Choroid plexus epithelial cell (primary cell): ENCODE measurements around the gene PRF1.

ENCODE experiments used
- DNase-seq: peaks from one replicate; pipeline ENCODE4 v3.0.0-alpha.2; 2010; ENCODE audit warnings: low read depth
- H3K4me3 ChIP-seq: 2 replicates; pipeline ENCODE4 v1.5.1; 2011; ENCODE audit warnings: low read depth, mild to moderate bottlenecking, control low read depth, low read length, moderate library complexity
- CTCF ChIP-seq: conservative IDR thresholded peaks from 2 replicates; pipeline ENCODE4 v1.5.1; 2011; ENCODE audit warnings: low read depth, mild to moderate bottlenecking, control low read depth, inconsistent platforms, low read length, moderate library complexity

The PRF1 gene

DNA sequence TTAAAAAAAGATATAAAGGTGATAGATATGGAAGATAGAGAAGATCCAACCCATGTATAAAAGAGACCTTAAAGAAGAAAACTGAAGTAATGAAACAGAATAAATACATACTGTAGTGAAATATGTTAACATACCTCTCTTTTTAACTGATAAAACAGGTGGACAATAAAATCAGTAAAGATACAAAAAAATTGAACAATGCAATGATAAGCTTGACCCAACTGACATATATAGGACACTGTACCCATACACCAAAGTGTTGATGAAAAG lies 17.4 kb upstream of the PRF1 start:
- TF ChIP-seq CTCF = no peak
- DNase-seq = no peak
- H3K4me3 ChIP-seq = no peak overlapping the region

- TF ChIP-seq CTCF = peak; percentile 54
- no peak overlapping the region for H3K4me3 ChIP-seq
- DNase-seq = peak; percentile 58
Observed at GRCh38 chr10:70619271-70620019, 16.9 kb upstream of the PRF1 start.

DNA sequence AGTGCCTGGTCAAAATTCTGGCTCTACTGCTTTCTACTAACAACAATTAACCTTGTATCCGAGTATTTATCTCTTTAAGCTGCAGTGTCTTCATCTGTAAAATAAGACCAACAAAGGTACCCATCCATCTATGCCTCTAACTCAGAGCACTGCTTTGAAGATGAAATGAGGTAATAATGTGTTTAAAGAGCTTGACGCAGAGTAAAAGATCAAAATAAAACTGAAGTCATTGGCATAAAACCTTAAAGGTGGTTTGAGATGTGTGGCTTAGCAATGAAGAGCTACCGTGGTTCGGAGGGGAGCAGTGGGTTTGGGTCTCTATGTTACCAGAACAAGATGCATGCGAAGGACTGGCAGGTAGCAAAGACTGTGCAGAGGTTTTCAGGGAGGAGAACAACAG lies 16.1 kb upstream of the PRF1 start:
- no peak for TF ChIP-seq CTCF
- no peak overlapping the region for H3K4me3 ChIP-seq
- no peak for DNase-seq

DNA sequence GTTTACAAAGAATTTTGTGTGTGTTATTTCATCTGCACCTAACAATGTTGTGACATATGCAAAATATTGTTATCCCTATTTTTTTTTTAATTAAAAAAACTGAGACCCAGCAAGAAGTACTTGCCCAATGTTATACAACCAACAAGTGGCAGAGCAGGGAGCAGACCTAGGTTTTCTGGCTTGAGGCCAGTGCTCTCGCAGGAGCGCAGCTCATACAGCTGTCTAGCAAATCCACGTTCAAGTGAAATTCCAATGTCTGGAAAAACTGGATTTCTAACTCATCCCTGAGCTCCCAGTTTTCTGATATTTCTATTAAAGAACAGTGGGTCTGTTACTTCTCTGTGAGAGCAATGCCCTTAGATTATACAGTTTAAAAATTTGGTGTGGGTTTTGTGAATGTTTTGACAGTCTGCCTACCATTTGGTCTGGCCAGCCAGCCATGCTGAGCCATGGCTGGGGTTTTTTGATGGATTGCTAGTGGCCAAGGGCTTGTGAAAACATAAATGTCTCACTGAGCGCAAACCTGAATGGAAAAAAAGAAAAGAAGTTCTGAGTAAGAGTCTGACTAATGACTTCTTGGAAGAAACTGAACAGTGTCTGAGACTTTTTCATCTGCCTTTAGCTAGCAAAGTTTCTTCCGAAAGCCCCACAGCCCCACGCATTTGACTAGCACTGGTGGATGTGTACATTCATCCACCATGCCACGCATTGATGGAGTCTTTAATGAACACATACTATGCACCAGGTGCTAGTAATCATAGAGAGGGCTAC lies 15.4 kb upstream of the PRF1 start:
- peak; percentile 14 for DNase-seq
- no peak for TF ChIP-seq CTCF
- no peak overlapping the region for H3K4me3 ChIP-seq

DNA sequence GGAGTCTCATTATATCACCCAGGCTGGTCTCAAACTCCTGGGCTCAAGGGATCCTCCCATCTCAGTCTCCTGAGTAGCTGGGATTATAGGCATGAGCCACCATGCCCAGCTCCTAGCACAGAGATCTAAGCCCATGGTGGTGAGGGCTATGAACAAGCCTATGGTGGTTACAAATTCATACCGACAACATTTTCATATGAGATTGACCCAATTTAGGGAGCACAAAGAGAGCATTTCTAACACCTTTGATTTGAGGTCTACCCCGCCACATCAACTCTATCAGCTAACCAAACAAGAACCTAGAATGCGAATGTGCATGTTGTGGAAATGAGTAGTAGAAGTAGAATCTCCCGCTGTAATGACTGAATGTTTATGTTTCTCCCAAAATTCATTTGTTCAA lies 14.2 kb upstream of the PRF1 start:
- no peak for TF ChIP-seq CTCF
- no peak overlapping the region for H3K4me3 ChIP-seq
- DNase-seq = no peak

DNA sequence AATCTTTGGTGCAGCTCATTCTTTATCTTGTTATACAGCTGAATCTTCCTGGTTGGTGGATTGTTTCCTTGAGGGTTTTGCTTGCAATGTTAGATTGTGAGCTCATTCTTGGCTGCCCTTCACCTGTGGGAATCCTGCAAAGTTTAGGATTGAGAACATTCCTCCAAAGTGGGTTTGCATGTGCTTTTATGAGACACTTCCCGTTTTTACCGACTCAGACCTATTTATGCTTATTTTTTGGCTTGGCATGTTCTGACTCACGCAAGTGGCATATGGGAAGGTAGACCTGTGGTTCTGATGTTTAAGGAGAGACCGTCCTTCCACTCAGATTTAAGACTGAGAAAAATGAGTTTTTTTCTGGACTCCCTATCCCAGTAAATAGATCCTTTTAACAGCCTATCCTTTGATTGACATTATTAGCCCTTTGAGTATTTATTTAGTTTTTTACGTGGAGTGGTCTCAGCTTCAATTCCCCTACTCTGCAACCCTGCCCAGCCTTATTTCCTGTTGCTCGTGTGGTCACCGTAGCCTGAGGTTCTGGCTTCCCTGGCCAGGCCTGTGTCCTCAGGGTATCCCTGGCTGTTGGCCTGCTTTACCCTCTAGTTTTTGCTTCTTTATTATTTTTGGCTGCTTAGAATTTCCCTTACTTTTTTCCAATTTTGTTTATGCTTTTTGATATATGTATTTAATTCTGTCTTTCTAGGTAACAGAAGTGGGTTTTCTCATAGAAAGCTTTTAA lies 13.4 kb upstream of the PRF1 start:
- no peak for DNase-seq
- TF ChIP-seq CTCF = no peak
- no peak overlapping the region for H3K4me3 ChIP-seq
